Bone marrow (tissue), 2 donors: ENCODE measurements around the gene ZBTB20.
"Not testable (repeated sequence)": the region's sequence is repeated elsewhere in the genome, so short reads cannot be mapped to it uniquely, and the experiment has no call there.

Experiments
- DNase-seq, 2 donors: peaks; one replicate each; lab custom pipeline; 2025; lab: John Stamatoyannopoulos, UW

The ZBTB20 gene

DNA sequence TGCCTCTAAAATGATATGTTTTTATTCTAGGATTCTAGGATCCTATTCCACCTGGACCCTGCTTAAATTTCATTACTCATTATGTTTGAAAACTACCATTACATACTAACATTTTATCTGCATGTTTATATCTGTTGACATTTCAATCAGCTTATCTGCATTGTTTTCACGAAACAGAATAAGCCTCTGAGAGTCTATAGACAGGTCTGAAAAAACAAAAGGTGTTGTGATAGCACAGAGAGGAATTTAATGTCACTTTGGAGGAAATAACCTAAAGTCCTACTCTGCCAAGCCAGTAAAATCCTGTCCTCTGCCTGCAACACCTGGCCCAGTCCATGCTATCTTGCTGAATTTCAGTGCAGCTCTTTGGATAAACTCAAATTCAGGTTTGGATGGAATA, 315.2 kb downstream of the ZBTB20 start:
- no peak for DNase-seq

GRCh38 chr3:114830652-114831051, 316.4 kb downstream of the ZBTB20 start:
- DNase-seq: no peak

DNA sequence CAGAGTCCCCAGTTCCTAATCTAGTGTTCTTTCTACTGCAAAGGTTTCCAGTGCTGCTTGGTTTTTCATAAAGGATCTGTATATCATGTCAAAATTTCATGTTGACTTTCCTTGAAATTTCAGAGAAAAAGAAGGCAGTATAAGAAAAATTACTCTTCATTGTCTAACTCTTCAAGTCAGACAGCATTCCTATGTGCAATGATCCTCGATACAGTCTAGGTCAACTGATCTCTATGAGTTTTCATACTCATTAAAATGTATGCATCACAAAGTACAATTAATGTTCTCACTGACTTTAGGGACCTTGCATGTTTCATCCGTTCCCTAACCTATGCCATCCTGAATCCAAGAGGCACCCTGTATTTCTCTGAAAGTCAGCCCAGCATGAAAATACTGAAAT, 317.3 kb downstream of the ZBTB20 start:
- DNase-seq: no peak

- peak in 1 of 2 donors; percentile 61 for DNase-seq
These were observed 319.6 kb downstream of the ZBTB20 start for GRCh38 chr3:114827495-114827894.

GRCh38 chr3:114824014-114824413, 323.1 kb downstream of the ZBTB20 start:
- no peak for DNase-seq

DNA sequence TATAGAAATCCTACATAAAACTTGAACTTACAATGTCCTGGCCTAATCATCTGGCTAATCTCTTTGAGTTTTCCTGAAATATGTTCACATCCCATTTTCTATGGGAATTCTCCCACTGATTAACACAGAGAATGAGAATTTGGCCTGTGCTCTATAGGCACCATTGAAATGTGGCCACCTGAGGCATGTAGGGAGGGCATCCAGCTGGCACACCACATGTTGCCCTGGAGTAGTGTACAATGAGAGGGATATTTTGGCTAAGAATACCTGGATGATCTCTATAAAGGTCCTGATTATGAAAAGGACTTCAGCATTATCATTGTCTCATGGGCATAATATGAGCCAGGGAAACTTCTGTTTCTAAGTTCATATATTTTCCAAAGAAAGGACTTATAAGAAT, 324.0 kb downstream of the ZBTB20 start:
- no peak for DNase-seq

- DNase-seq: no peak
These were observed 331.0 kb downstream of the ZBTB20 start for GRCh38 chr3:114816052-114816451.

DNA sequence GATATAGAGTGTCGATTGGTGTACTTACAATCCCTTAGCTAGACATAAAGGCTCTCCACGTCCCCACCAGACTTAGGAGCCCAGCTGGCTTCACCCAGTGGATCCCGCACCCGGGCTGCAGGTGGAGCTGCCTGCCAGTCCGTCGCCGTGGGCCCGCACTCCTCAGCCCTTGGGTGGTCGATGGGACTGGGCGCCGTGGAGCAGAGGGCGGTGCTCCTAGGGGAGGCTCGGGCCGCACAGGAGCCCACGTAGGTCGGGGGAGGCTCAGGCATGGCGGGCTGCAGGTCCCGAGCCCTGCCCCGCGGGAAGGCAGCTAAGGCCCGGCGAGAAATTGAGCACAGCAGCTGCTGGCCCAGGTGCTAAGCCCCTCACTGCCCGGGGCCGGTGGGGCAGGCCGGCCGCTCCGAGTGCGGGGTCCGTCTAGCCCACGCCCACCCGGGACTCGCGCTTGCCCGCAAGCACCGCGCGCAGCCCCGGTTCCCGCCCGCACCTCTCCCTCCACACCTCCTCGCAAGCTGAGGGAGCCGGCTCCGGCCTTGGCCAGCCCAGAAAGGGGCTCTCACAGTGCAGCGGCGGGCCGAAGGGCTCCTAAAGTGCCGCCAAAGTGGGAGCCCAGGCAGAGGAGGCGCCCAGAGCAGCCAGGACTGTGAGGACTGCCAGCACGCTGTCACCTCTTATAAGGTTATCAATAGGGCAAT, 334.4 kb downstream of the ZBTB20 start:
- DNase-seq: not testable (repeated sequence)

- no peak for DNase-seq
These were observed 337.2 kb downstream of the ZBTB20 start for GRCh38 chr3:114809668-114810413.

DNA sequence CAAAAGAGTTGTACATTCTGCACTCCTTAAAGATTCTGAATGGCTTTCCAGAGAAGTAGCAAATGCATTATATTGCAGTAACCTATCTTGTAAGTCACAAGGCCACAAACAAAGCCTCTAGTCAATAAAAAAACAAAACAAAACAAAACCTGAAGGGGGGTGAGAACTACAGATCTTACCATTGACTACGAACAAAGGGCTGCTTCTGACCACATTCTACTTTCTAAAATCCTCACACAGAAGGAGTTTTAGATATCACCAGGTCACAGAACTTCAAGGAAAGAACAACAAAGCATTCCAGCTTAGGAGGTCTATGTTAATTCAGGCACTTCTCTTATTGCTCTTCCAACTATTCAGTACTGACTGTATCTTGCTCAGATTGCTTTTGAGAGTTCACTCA, 343.0 kb downstream of the ZBTB20 start:
- no peak for DNase-seq

GRCh38 chr3:114803042-114803695, 343.9 kb downstream of the ZBTB20 start:
- DNase-seq: no peak

DNA sequence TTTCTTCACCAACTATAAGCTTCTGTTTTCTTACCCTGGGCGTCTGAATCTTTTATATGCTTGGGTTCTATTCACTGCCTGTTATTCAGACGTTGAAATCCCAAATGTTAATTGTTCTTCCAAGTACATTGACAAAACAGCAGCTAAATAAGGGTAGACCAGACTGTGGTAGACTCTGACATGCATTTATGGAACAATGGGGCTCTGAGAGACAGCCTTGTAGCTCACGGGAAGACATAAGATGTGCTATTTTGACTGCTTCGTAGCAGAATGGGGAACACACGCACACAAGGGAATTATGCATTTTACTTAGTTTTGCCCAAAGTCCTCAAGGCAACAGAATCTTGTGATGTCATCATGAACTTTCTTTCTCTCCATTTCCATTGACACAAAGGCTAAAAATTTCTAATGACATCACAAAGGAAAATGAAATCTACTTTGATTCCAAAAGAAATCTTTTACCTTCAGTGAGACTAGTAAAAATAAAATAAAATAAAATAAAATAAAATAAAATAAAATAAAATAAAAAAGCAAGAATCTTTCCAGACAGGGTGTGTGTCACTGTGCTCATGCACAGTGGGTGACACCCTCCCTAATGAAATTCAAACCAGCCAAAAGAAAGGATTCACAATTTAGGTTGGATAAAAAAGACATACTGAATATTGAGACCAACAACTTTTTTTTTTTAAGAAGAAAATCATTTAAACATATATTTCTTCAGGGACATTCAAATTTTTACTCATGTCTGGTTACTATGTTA, 346.6 kb downstream of the ZBTB20 start:
- no peak for DNase-seq

GRCh38 chr3:114799816-114800215, 347.3 kb downstream of the ZBTB20 start:
- no peak for DNase-seq

DNA sequence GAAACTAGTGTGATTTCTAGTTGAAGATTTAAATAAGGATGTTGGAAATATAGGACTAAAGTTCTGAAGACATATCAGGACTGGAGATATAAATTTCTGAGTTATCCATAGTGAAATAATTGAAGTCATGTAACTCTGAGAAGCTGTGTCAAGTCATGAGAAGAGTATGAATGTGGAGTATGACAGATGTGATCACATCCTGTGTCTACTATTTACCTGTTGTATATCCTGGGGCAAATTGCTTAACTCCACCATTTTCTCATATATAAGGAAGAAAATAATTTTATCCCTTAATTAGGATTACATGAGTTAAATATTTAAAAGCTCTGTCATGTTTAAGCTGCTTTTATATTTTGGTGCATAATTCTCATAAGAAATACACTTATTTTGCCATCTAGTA, 350.3 kb downstream of the ZBTB20 start:
- no peak for DNase-seq

- no peak for DNase-seq
These were observed 352.0 kb downstream of the ZBTB20 start for GRCh38 chr3:114794894-114795630.

DNA sequence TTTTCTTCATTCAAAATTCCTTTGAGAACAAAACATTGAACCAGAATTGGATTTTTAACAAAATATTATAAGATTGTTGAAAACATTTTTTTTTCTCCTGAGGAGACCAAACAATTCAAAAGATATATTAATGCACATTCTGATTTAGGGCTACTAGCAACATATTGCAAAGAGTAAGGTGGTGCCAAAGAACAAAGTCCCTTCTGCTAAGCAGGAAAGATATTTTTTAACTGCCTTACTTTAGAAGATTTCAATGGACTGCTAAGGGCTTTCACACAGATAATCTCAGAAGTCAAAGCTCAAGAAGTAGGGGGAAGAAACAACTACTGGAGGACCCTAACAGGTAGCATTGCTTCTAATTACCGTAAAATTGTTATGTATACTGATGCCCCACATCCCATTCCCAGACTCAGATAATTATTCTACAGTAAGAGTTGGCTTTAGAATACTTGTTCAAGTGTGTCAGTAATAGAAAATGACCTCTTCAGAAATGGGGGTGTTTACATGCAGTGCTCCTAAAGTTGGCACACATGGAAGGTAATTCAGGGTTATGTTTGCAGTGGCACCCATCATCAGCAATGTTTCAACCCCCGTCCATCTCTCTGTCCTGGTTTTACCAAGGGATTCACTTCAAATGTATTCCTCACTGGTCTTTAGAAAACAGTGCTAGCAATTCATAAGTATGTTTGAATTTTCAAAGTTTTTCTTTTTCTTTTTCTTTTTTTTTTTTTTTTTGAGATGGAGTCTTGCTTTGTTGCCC, 354.7 kb downstream of the ZBTB20 start:
- DNase-seq: no peak

- DNase-seq: no peak
These were observed 356.3 kb downstream of the ZBTB20 start for GRCh38 chr3:114790752-114791151.

GRCh38 chr3:114789803-114790202, 357.3 kb downstream of the ZBTB20 start:
- DNase-seq: no peak

DNA sequence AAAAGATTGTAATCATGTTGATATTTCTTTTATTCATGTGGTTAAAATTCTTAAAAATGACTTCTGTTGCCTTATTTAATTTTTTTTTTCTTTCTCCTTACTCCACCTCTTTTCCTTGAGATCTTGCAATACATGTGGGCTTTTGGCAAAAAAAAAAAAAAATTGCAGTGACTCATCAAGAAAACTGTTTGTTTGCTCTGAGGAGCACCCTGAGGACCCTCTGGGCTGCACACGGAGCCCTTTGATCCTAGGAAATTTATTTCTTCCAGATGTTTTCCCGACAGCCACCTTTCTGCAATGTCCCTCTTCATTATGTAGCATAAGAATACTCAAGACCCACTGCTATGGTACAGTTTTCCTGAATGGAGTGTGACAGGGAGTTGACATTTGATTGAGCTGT, 371.7 kb downstream of the ZBTB20 start:
- no peak for DNase-seq

- no peak for DNase-seq
These were observed 376.2 kb downstream of the ZBTB20 start for GRCh38 chr3:114770874-114771273.

DNA sequence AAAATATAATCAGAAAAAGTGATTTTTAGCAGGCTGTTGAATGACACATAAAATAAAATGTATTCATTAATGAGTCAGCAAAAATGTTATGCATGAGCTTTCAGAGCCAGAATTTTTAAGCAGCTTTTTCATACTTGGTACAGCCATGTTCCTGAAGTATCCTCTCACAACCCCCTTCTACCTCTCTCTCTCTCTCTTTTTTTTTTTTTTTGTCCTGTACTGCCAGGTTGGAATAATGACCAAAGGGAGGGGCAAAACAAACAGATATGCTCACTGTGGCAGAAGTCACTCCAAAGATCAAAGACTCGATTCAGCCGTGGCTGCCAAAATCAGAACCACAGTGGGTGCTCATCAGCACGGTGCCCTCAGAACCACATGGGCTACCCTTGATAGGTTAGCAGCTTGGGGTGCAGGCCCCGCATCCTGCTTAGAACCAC, 383.0 kb downstream of the ZBTB20 start:
- DNase-seq: no peak
